Stimulated activated CD4-positive, alpha-beta T cell treated with anti-CD3 and anti-CD28 coated beads, TNF-alpha, amount 100 ng/mL, for 24 hours (primary cell): ENCODE results near the gene RYR1.
"Not testable (repeated sequence)": the region's sequence is repeated elsewhere in the genome, so short reads cannot be mapped to it uniquely, and the experiment has no call there.

Experiments
- DNase-seq, 3 experiments: peaks; one replicate each; pipeline ENCODE4 v3.0.0-alpha.2; 2020; ENCODE audit warnings: low read depth in 3 of 3

Gene RYR1

GRCh38 chr19:38538386-38538785, 104.9 kb downstream of the RYR1 start:
- no peak for DNase-seq

DNA sequence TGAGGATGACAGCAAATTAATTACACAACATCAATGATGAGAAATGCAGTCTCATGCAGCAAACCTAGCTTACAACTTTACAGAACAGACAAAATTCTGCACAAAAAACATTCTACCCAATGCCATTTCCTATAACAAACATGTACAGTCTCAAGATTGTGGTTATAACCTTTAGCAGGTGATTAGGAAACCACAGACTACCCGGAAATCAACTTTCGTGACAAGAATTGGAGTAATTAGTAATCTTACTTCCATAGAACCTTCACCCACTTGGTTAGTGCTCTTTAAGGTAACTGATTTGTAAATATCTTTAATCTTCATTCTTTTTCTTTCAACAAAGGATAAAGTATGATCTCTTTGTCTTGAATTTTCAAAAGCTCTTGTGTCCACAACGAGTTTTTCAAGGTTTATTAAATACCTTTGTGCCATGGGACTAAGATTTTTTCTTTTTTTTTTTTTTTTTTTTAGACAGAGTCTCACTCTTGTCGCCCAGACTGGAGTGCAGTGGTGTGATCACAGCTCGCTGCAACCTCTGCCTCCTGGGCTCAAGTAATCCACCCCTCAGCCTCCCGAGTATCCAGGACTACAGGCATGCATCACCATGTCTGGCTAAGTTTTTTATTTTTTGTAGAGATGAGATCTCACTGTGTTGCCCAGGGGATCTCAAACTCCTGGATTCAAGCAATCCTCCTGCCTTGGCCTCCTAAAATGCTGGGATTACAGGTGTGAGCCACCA, 105.5 kb downstream of the RYR1 start:
- DNase-seq, result peak in 2 of 3 experiments; percentile 22 to 26

DNA sequence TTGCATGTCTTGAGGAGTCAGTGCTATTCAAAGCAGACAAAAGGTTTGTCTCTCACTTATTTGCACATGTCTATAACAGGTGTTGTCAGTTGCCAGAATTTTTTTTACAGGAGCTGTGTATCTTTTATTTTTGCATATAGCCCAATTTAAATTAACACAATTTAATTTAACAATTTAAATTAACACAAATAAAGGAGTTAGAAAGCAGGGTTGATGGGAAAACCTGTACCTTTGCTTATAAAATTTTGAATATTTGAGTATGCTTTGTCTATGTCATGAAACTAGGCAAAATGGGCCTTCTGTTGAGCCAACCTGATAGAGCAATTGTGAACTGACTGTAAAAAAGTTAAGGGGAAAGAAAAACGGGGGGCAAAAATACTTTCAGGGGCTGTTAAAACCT, 106.3 kb downstream of the RYR1 start:
- no peak for DNase-seq

DNA sequence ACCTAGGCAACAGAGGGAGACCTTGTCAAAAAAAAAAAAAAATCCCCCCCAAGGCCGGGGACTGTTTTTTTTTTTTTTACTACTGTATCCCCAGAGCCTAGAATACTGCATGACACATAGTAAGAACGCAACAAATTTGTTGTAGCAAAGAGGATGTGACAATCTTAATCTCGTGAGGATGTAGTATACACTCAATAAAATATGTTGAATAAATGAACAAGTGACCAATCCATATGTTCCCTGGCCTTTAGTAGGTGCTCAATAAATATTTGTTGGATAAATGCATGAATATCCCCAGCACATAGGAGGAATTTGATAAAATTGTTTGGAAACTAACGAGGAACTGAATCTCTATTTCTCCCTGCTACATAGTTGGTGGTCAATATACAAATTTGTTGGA, 108.5 kb downstream of the RYR1 start:
- no peak for DNase-seq

- DNase-seq, result no peak
These were observed 109.9 kb downstream of the RYR1 start for GRCh38 chr19:38543286-38543806.

DNA sequence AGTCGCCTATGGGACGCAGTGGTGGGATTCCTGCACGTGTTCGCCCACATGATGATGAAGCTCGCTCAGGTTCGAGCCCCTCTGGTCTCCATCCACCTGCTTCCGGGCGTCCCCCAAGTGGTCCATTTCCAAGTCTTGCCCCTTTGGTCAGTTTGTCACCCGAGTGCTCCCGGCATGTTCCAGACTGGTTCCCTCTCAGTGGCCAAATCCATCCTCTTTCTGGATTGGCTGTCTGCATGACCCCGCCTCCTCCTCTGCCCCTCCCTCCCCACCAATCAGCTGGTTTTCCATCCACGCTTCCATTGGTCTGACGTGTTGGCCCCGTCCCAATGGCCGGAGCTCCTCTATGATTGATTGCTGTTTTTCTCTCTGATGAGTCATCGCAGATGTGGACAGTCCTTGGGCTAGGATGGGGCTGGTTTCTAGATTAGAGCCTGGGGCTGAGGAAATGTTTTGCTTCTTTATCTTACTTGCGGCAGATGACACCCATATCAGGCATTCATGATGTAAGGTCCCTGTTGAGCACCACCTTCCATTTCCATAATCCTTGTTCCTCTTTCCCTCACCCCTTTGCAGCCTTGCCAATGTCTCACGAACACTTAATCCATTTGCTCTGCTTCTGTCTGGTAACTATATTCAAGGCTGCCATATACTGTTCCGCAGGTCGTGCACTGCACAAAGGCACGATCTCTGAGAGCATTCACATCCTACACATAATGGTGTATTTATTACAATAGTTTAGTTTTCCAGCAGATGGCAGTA, 110.5 kb downstream of the RYR1 start:
- peak in 1 of 3 experiments; percentile 25 for DNase-seq

GRCh38 chr19:38544569-38545315, 111.3 kb downstream of the RYR1 start:
- DNase-seq, result no peak

- no peak for DNase-seq
These were observed 112.1 kb downstream of the RYR1 start for GRCh38 chr19:38545596-38545995.

- DNase-seq, result no peak
These were observed 113.9 kb downstream of the RYR1 start for GRCh38 chr19:38547421-38547820.

DNA sequence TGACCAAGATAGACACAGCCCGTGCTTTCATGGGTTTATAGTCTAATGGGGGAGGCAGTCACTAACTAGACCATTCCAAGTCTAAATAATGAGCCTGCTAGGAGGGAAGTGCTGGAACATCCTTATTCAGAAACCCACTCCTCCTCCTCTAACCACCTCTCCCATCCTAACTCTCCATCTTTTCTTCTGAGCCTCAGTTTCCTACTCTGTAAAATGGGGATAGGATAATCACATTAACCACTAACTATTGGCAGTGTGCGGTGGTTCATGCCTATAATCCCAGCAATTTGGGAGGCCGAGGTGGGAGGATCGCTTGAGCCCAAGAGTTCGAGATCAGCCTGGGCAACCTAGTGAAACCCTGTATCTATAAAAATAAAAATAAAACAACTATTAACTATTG, 115.6 kb downstream of the RYR1 start:
- no peak for DNase-seq

GRCh38 chr19:38549942-38550341, 116.5 kb downstream of the RYR1 start:
- no peak for DNase-seq

GRCh38 chr19:38550376-38550775, 116.9 kb downstream of the RYR1 start:
- DNase-seq, result no peak

DNA sequence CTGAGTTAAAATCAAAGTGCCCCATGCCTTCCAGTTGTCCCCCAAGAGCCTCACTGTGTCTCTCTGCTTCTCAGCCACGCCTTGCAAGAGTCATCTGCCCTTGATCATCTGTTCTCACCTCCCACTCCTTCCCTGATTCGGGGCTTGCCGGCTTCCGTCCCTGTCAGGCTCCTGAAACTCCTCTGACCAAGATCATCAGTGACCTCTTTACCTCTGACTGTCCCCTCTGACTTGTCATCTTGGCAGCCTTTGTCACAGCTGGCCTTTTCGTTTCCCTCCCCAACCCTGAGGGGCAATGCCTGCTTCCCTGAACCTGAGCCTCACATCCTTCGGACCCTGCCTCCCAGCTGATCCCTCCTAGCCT, 117.9 kb downstream of the RYR1 start:
- peak in 2 of 3 experiments; percentile 38 to 63 for DNase-seq

GRCh38 chr19:38553239-38553638, 119.7 kb downstream of the RYR1 start:
- not testable (repeated sequence) for DNase-seq

DNA sequence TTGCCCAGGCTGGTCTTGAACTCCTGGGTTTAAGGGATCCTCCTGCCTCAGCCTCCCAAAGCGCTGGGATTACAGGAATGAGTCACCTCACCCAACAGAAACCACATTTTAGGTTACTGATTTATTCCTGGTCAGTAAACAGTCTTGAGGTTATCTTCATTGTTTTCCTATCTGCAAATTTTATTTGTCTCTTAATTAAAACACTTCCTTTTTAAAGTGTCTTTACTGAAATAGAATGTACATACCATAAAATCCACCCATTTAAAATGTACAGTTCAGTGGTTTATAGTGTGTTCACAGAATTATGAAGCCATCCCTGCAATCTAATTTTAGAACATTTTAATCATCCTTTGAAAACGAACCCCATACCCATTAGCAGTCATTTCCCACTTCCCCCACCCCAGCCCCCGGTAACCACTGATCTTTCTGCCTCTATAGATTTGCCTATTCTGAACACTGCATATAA, 121.2 kb downstream of the RYR1 start:
- no peak for DNase-seq

- no peak for DNase-seq
These were observed 121.7 kb downstream of the RYR1 start for GRCh38 chr19:38555200-38555599.

- no peak for DNase-seq
These were observed 123.2 kb downstream of the RYR1 start for GRCh38 chr19:38556521-38557174.

- DNase-seq, result peak in 1 of 3 experiments; percentile 33
These were observed 123.8 kb downstream of the RYR1 start for GRCh38 chr19:38557205-38557799.

DNA sequence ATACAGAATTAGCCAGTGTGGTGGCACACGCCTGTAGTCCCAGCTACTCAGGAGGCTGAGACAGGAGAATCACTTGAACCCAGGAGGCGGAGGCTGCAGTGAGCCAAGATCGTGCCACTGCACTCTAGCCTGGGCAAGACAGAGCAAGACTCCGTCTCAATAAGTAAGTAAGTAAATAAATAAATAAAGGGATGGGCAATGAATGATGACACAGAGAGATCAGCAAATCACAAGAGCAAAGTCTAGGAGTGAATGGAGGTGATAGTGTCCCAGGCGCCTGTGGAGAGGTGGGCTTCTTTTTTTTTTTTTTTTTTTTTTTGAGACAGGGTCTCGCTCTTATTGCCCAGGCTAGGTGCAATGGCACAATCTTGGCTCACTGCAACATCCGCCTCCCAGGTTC, 125.4 kb downstream of the RYR1 start:
- not testable (repeated sequence) for DNase-seq

DNA sequence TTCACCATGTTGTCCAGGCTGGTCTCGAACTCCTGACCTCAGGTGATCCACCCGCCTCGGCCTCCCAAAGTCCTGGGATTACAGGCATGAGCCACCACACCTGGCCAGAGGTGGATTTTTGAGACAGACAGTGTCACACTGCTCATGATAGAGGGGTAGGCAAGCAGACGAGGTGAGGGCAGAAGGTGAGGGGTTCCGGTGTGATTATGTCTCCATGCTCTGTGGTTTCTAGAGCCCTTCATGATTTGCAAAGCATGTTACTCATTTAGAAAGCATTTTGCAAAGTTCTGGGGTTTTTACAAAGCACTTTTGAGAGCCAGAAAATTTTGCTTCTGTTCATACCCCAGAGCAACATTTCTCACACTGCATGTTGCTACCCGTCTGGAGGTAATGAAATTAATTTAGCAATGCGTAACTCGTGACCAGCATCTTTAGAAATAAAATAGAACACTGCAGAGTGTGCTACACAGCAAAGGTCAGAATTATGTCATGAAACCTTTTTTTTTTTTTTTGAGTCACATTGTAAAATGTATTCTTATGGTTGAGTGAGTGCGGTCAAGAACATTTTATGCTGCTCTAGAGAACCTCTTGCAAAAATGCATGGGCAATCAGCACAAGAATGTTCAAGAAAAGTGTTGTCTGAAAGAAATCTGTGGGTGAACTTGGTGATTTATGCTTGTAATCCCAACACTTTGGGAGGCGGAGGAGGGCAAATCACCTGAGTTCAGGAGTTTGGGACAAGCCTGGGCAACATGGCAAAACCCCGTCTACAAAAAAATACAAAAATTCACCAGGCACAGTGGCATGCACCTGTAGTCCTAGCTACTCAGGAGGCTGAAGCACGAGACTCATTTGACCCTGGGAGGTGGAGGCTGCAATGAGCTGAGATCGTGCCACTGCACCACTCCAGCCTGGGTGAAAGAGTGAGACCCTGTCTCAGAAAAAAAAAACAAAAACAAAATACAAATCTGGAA, 126.2 kb downstream of the RYR1 start:
- DNase-seq, result no peak
